NCI-H510A treated with DMSO at 0.1 percent for 48 hours (cell line): ENCODE data around the gene CHCHD3.

ENCODE experiments used
- DNase-seq: peaks from one replicate; lab custom pipeline; 2025; lab: John Stamatoyannopoulos, UW

The CHCHD3 gene

DNA sequence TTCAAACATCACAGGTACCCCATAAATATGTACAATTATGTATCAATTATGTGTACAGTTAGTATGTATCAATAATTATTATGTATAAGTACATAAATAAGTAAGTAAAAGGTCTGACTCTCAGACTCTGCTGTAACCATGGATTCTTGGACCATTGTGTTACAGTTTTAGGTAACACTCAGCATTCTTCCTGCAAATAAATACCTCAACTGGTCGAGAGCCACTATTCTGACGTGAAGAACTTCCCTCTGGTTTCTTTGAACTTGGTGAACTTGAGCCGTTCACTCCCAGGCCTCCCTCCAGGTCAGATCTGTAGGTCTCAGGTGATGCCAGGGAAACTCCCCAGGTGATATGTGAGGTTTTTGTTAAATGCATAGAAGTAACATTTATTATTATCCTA, 313.8 kb downstream of the CHCHD3 start:
- no peak for DNase-seq

DNA sequence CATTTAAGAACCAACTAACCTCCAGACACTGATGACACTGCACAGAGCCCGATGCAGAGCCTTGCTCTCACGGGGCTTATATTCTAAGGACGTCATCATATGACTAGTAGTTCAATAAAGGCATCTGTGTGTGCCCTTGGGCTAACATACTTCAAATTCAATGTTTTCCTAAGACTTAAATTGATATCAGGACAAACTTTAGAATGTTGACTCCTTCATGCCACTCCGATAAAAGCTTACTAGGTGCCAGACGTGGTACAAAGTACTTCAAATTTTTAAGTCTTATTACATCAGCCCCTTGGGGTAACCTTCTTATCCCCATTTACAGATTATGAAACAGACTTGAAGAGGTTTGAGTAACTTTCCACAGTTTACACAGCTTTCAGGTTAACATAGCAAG, 314.5 kb downstream of the CHCHD3 start:
- no peak for DNase-seq

- no peak for DNase-seq
These were observed 315.2 kb downstream of the CHCHD3 start for GRCh38 chr7:132766660-132767059.

DNA sequence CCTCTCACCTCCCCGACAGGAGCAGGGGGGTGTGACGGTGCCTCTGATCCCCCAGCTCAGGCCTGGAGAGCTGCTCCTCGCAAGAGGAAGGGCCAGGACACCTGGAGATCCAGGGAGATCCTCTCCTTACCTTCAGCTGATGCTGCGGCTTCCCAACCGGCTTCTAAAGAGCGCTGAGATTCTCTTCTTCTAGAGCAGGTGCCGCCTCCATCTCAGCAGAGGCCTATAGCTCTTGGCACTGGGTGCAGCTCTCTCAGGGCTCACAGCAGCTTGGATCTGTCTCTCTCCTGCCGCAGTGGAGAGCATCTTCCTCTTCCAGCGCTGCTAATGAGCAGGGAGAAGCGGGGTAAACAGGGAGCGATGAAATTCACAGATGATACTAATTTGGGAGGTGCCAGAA, 316.0 kb downstream of the CHCHD3 start:
- no peak for DNase-seq

DNA sequence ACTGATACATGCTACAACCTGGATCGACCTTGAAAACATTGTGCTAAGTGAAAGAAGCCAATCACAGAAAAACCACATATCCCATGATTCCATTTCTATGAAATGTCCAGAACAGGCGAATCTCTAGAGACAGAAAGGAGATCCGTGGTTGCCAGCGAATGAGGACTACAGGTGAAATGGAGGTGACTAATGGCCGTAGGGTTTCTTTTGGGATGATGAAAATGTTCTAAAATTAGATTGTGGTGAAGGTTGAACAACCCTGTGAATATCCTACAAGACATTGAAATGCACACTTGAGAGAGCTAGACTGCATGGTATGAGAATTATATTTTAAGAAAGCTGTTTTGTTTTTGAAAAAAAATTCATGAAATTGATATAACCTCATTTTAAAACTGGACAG, 317.1 kb downstream of the CHCHD3 start:
- no peak for DNase-seq

DNA sequence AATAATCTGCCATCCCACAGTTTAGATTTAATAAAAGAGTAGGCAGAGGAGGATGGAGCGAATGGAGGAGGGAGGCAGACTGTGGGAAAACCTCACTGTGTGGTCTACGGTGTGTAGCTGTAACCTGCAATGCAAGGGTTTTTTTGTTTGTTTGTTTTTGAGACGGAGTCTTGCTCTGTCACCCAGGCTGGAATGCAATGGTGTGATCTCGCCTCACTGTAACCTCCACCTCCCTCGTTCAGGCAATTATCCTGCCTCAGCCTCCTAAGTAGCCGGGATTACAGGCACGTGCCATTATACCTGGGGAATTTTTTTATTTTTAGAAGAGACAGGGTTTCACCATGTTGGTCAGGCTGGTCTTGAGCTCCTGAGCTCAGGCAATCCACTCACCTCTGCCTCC, 321.0 kb downstream of the CHCHD3 start:
- DNase-seq, result no peak

- DNase-seq, result no peak
These were observed 321.7 kb downstream of the CHCHD3 start for GRCh38 chr7:132760244-132760623.

DNA sequence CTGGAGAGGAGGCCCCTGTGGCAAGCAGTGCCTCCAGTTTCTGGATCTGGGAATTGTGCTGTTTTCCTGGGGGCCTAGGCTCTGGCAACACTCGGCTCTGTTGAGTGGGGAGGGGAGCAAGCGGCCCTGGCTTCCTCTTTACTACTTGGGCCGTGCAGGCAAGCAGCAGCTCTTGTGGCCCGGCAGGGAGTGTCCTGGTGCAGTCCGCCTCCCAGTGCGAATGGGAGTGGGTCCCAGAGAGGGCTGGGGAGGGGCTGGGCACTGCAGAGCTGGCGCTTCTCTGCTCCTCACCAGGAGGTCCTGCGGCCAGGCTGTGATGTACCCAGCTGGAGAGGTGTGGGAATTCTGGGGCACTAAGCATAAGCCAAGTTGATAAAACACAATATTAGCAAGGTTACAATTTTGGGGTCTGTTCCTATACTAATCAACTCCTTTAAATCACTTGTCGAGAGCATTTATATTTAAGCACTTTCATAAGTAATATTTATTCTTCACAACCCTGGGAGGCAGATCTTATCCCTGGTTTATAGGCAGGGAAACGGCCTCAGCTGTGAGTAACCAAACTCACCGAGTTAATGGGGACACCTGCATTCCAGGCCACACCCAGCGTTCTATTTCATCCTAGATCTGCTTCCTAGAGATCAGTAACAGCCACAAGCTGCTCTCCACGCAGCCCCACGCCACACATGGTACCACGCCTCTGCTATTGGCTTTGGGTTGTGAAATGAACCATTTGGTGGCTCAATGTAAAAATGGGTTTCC, 322.2 kb downstream of the CHCHD3 start:
- DNase-seq, result no peak

GRCh38 chr7:132758986-132759385, 322.9 kb downstream of the CHCHD3 start:
- no peak for DNase-seq

- DNase-seq, result no peak
These were observed 324.1 kb downstream of the CHCHD3 start for GRCh38 chr7:132757783-132758182.

DNA sequence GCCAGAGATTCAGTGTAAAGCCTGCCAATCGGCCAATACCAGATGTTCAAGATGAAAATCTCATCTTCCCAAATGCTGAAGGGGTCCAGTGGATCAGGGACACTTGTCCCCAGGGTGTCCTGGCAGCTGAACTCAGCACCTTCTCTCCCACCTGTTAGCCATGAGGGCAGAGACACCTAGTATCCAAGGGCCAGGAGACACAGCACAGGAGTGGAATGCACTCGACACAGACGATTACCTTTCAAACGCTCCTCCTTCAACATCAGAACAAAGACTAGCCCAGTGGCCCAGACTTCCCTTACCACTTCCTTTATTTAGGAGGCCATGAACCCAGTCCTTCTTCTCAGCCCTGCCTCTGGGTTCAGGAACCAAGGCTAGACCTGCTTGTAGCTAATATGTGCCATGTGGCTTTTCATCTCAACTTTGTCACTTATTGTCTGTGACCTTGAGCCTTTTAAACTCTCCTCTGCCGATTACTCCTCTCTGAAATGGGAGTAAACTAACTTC, 325.4 kb downstream of the CHCHD3 start:
- no peak for DNase-seq

DNA sequence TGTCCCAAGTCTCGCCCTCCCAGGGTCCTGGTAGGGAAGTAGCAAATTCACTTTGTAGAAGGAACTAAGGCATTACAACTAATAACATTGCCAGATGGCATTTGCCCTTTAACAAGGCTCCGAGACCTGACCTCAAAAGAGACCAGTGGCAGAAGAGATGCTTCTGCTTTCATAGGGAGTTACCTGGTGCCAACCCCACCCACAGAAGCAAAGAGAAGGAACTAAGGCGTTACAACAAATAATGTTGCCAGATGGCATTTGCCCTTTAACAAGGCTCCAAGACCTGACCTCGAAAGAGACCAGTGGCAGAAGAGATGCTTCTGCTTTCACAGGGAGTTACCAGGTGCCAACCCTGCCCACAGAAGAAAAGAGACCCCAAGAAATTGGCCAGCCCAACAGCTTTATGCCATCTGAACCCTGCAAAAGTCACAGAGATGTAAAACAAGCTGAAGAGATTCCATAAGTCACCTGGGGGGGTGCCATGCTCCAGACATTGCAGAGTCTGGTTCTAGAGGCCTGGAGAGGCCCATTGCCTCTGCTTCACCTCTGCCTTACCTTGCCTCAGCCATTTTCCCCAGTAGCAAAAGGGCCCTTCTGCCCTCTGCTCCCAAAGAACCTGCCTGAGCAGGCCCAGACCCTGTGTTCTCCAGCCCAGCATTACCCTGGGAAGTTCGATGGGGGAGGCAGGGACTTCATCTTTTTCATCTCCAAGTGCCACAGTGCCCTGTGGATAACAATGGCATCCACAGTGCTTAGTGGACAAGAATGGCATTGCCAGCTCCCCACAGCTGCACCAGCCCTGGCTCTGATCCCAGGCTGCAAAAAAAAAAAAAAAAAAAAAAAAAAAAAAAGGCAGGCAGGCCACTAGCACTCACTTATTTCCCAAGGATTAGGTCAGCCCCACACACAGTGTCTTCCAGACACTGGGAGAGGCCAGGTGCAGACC, 326.1 kb downstream of the CHCHD3 start:
- no peak for DNase-seq

GRCh38 chr7:132752431-132752830, 329.5 kb downstream of the CHCHD3 start:
- DNase-seq, result no peak

DNA sequence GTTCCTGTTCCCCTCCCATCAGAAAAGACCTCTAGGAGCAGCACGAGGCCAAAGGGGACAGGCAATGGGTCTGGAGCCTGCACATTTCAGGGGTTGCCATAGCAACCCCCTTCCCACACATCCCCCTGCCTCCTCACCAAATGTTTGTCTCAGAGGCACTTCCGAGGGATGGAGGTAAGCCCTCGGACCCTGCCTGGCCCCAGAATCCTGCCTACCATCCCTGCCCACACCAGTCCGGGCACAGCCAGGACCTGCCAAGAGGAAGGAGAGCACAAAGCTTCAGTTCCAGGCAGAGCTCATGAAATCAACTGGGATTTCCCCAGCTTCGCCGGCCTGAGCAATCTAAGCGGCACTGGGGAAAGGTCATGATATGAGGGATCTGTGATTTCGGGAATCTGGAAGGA, 330.6 kb downstream of the CHCHD3 start:
- DNase-seq, result no peak

DNA sequence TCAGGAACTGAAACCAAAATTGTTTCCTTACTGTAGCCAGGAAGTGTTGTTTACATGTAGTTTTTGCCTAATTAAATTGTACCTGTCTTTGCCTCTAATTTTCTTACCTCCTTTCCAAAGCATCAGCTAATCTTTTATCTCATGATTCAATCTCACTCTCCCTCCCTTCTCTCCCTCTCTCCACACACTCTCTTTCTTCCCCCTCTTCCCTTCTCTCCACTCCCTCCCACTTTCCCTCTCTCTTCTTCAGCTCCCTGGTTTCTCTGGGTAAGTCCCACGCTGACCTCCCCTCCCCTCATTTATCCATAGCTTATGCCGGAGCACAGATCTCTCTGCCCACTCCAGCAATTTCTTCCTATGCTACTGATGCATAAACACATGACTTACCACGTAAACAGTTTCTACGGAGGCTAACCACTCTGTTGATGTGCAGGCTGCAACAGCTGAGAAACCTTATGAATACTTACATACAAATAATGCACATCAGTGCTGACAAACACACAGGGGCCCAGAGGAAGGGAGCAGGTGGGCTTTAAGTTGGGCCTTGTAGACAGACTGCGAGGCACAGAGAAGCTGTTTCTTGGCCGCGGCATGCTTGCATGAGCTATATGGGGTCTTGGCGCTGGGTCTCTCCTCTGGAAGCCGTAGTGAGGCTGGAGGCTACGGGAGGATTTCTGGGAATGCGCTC, 331.2 kb downstream of the CHCHD3 start:
- no peak for DNase-seq

- DNase-seq, result no peak
These were observed 331.8 kb downstream of the CHCHD3 start for GRCh38 chr7:132750096-132750495.

GRCh38 chr7:132745510-132745909, 336.4 kb downstream of the CHCHD3 start:
- DNase-seq, result no peak

DNA sequence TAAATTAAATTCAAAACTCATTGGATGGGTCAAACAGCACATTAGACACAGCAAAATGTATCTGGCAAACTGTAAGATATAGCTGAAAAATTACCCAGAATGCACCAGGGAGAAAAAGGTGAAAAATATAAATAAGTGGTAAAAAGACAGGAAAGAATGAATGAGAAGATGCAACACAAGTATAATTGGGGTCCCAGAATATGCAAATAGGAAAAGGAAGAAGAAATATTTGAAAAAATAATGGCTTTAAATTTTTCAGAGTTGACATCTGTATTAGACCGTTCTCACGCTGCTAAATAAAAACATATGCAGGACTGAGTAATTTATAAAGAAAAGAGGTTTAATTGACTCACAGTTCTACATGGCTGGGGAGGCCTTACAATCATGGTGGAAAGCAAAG, 337.9 kb downstream of the CHCHD3 start:
- no peak for DNase-seq

DNA sequence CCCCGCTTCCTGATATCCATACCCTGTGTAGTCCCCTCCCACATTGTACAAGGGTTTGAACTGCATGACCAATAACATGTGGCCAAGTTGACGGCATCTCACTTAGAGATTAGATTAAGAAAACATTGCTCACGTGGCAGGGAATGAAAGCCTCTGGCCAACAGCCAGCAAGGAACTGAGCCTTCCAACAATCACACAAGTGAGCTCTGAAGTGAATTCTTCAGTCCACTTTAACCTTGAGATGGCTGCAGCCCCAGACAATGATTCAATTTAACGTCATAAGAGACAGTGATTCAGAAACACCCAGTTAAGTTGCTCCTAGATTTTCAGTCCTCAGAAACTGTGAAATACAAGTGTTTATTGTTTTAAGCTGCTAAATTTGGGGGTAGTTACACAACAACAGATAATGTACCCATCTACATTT, 339.7 kb downstream of the CHCHD3 start:
- DNase-seq, result no peak

DNA sequence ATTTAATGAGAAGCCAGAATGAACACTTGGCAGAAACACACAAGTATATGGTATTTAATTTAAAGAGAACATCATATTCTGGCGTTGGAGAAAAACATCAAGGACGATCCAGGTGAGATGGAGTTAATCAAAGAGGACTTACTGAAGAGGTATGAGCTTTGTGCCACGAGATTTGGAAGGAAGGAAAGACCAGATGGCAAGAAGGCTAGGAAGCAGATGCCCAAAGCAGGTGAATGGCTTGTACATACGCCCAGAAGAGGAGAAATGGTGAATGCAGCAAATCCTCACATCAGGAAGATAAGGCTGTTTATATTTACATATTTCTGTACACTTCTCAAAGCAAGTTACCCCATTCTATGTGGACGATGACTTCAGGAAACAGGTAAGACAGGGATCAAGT, 341.7 kb downstream of the CHCHD3 start:
- no peak for DNase-seq

DNA sequence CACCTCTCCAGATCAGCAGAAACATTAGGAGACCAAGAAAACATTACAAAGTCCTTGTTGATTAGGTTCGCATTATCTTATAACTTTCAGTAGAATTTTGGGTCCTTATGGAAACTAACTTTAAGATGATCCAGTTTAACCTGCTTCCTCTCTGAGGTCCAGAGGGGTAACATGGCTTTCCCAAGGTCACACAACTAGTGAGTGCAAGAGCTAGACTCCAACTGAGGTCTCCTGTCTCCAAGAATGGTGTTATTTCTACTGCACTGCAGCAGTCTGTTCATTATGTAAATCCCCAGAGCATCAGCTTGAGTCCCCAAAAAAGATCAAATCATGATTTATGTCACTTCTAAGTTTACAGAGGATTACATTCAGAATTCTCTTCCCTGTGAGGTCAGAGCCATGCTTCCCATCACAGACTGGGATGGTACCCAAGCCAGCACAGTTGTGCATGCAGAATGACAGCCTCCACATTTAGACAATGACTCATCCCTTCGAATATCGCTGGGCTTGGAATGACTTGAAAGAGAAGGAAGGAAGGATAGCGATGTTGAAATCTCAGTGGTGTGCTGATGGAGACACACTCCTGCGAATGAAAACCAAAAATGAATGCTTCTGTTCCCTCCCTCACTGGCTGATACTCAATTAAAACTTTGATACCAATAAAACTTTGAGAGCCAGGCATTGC, 342.5 kb downstream of the CHCHD3 start:
- no peak for DNase-seq

DNA sequence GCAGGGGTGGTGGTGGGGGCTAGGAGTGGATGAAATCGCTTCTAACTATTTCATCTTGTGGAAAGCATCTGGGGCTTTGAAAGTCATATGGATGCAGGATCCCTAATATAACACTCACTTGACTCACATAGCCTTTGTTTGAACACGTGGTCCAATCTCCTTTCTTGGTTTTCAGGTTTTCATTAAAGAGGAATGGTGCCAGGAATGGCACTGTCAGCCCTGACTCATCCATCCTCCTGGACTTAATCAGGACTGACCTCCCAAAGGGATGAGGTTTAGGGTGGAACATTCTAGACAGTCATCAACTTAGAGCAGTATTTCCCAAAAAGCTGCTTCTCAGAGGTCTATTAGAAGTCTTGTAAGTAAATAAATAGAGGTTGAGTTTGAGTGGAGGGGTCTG, 343.6 kb downstream of the CHCHD3 start:
- no peak for DNase-seq
